Measurements from ENCODE around the gene XIRP2.

DNA sequence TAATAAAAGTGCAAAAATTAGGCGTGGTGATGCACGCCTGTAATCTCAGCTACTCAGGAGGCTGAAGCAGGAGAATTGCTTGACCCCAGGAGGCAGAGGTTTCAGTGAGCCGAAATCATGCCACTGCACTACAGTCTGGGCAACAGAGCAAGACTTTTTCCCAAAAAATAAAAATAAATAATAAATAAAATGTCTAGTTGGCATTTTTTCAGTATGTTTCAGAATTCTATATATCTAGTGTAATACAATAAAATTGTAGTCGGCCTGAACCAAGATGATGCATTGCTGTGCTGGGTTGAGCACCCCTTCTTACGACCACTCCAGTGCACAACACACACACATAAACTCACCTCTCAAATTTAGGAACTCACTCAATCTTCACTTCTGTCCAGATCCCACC is 108.2 kb downstream of the XIRP2 start:
- TF ChIP-seq POLR2A (IDR thresholded peaks at IDR 0.05), result no peak
- TF ChIP-seq, protein P1, sequence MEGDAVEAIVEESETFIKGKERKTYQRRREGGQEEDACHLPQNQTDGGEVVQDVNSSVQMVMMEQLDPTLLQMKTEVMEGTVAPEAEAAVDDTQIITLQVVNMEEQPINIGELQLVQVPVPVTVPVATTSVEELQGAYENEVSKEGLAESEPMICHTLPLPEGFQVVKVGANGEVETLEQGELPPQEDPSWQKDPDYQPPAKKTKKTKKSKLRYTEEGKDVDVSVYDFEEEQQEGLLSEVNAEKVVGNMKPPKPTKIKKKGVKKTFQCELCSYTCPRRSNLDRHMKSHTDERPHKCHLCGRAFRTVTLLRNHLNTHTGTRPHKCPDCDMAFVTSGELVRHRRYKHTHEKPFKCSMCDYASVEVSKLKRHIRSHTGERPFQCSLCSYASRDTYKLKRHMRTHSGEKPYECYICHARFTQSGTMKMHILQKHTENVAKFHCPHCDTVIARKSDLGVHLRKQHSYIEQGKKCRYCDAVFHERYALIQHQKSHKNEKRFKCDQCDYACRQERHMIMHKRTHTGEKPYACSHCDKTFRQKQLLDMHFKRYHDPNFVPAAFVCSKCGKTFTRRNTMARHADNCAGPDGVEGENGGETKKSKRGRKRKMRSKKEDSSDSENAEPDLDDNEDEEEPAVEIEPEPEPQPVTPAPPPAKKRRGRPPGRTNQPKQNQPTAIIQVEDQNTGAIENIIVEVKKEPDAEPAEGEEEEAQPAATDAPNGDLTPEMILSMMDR (IDR thresholded peaks at IDR 0.05 in 4 of 5, conservative IDR thresholded peaks at IDR 0.05 in 1 of 5), result no peak
